Endothelial cell of umbilical vein (primary cell): ENCODE measurements around the gene TXNL4A. TPM values are rescaled to one million over a fixed set of nuclear protein-coding genes. Genes with fewer than 3 reads are reported as not detected.

ENCODE experiments used
- BruUV-seq: library from RNA; stranded (reverse); fragments of 400-500 nt; replicated peaks from 2 replicates; lab custom pipeline; 2021; lab: Mats Ljungman, UMichigan
- CTCF ChIA-PET: fragments of 300-600, 350-600 bp; sonication (Branson Sonifier 250); formaldehyde crosslinking; loops from one replicate; lab custom pipeline; 2021; ENCODE audit warnings: antibody characterized with exemption, inconsistent platforms; lab: Charles Lee
- POLR2A ChIA-PET: fragments of 300-600, 350-600 bp; sonication (Branson Sonifier 250); formaldehyde crosslinking; loops from one replicate; lab custom pipeline; 2021; ENCODE audit warnings: antibody characterized with exemption, inconsistent platforms; lab: Charles Lee
- DNase-seq: peaks from one replicate; pipeline ENCODE4 v3.0.0-alpha.2; 2011; ENCODE audit warnings: low read depth, low spot score
- FAIRE-seq: peaks from 2 replicates; lab custom pipeline; 2011; peaks lifted over from hg19 to GRCh38; lab: Jason Lieb, UNC
- H2AFZ ChIP-seq: 2 replicates; pipeline ENCODE4 v1.6.0; 2012; ENCODE audit warnings: low read depth, low read length, control low read depth, inconsistent platforms
- H3K27ac ChIP-seq: 2 replicates; pipeline ENCODE4 v1.5.1; 2011; ENCODE audit warnings: low read depth, mild to moderate bottlenecking, control low read depth, low read length, moderate library complexity; ENCODE audit not compliant: insufficient read depth
- H3K27me3 ChIP-seq, 2 experiments: 2 replicates each; pipeline versions ENCODE4 v1.6.0 to v1.6.1; 2011; ENCODE audit warnings: low read length in 2 of 2, mixed read lengths in 1 of 2; ENCODE audit not compliant: control insufficient read depth in 2 of 2, insufficient read depth in 2 of 2
- H3K36me3 ChIP-seq, 2 experiments: 2 replicates in 1 of 2; 3 replicates in 1 of 2; pipeline ENCODE4 v1.5.1; 2011; ENCODE audit warnings: low read length in 2 of 2, mild to moderate bottlenecking in 1 of 2, moderate library complexity in 1 of 2; ENCODE audit not compliant: control insufficient read depth in 2 of 2, insufficient read depth in 2 of 2; ENCODE audit errors: extremely low read depth in 1 of 2
- H3K4me1 ChIP-seq: 3 replicates; pipeline ENCODE4 v1.5.1; 2011; ENCODE audit warnings: mild to moderate bottlenecking, low read length; ENCODE audit not compliant: control insufficient read depth, insufficient read depth; ENCODE audit errors: extremely low read depth
- H3K4me2 ChIP-seq: 2 replicates; pipeline ENCODE4 v1.6.1; 2011; ENCODE audit warnings: low read length, control low read depth, mixed read lengths; ENCODE audit not compliant: insufficient read depth
- H3K4me3 ChIP-seq, 3 experiments: fragments of 200-600 bp in 1 of 3; sonication (generic), shearing (Covaris generic) in 1 of 3; replicated peaks in 1 of 3; 2 replicates each; pipeline ENCODE4 v1.5.1; 2011 to 2016; ENCODE audit warnings: control low read depth in 3 of 3, low read length in 3 of 3, mild to moderate bottlenecking in 2 of 3, inconsistent platforms in 1 of 3, low read depth in 1 of 3, moderate library complexity in 1 of 3; ENCODE audit not compliant: insufficient read depth in 1 of 3
- H3K79me2 ChIP-seq: 2 replicates; pipeline ENCODE4 v1.6.0; 2012; ENCODE audit warnings: low read length, inconsistent platforms; ENCODE audit not compliant: control insufficient read depth, insufficient read depth
- H3K9ac ChIP-seq: replicated peaks from 2 replicates; pipeline ENCODE3; 2011; ENCODE audit warnings: low read length, control low read depth; ENCODE audit not compliant: insufficient read depth; ENCODE audit errors: extremely low read depth
- H3K9me1 ChIP-seq: replicated peaks from 3 replicates; pipeline ENCODE4 v1.6.0; 2011; ENCODE audit warnings: mild to moderate bottlenecking, low read length; ENCODE audit not compliant: control insufficient read depth, insufficient read depth; ENCODE audit errors: extremely low read depth
- H3K9me3 ChIP-seq: replicated peaks from 2 replicates; pipeline ENCODE4 v1.5.1; 2012; ENCODE audit warnings: low read length, inconsistent platforms; ENCODE audit not compliant: control insufficient read depth, insufficient read depth
- H4K20me1 ChIP-seq: replicated peaks from 2 replicates; pipeline ENCODE3; 2011; ENCODE audit warnings: mild to moderate bottlenecking, low read length; ENCODE audit not compliant: control insufficient read depth, insufficient read depth; ENCODE audit errors: extremely low read depth
- EZH2 ChIP-seq: IDR thresholded peaks from 2 replicates; pipeline ENCODE4 v1.6.1; 2012; ENCODE audit warnings: borderline replicate concordance, low read depth, mild to moderate bottlenecking, moderate library complexity, low read length, inconsistent platforms; ENCODE audit not compliant: severe bottlenecking
- FOS ChIP-seq: IDR thresholded peaks from 2 replicates; pipeline ENCODE4 v1.6.1; 2011; ENCODE audit warnings: mild to moderate bottlenecking, low read length, moderate library complexity, borderline replicate concordance; ENCODE audit not compliant: insufficient read depth
- GATA2 ChIP-seq: IDR thresholded peaks from 2 replicates; pipeline ENCODE4 v1.7.0; 2011; ENCODE audit warnings: low read depth, mild to moderate bottlenecking, moderate library complexity, mixed read lengths, low read length; ENCODE audit not compliant: insufficient read length, insufficient read depth
- JUN ChIP-seq: IDR thresholded peaks from 2 replicates; pipeline ENCODE4 v1.6.1; 2011; ENCODE audit warnings: borderline replicate concordance, low read depth; ENCODE audit not compliant: insufficient read length, insufficient read depth
- POLR2A ChIP-seq: IDR thresholded peaks from 2 replicates; pipeline ENCODE4 v1.6.1; 2012; ENCODE audit warnings: low read depth, mild to moderate bottlenecking, control low read depth, low read length
- dilution Hi-C: fragments of 300-500 bp; cut with MboI; formaldehyde crosslinking; loops from one replicate; pipeline ENCODE4 v1.15.0; 2019; ENCODE audit warnings: low sequenced_read_pairs; ENCODE audit not compliant: extremely low pct_ligation_motif_present
- intact Hi-C: fragments of 100-400 bp; cut with micrococcal nuclease; formaldehyde crosslinking; loops from one replicate; pipeline ENCODE4 v1.10.0; 2022
- polyA plus RNA-seq, 4 experiments: library from polyadenylated mRNA; depleted of rRNA in 3 of 4; stranded (reverse) in 3 of 4; unstranded in 1 of 4; fragments of >200 nt; gene quantifications; 2 replicates each; pipeline versions ENCODE4 v1.2.1 to v1.2.3, GENCODE V29; 2011 to 2012; ENCODE audit warnings: missing spikeins in 1 of 4
- total RNA-seq: library from RNA; stranded (reverse); gene quantifications from 2 replicates; pipeline ENCODE4 v1.2.3, GENCODE V29; 2021
- TF ChIP-seq, protein P1 (sequence below), 2 donors: IDR thresholded peaks; 1 replicate in 1 of 2; 2 replicates in 1 of 2; pipeline ENCODE4 v1.5.1; 2011; ENCODE audit warnings: low read length in 2 of 2, mild to moderate bottlenecking in 2 of 2, moderate library complexity in 2 of 2, control low read depth in 1 of 2, inconsistent platforms in 1 of 2, low read depth in 1 of 2; ENCODE audit not compliant: insufficient read depth in 1 of 2; ENCODE audit errors: extremely low read depth in 1 of 2

The TXNL4A gene
- total and polyA plus RNA-seq, 2 donors (not counting 3 experiments of a cell fraction or from before 2014, with no cell fraction given), result 148 to 172 TPM

DNA sequence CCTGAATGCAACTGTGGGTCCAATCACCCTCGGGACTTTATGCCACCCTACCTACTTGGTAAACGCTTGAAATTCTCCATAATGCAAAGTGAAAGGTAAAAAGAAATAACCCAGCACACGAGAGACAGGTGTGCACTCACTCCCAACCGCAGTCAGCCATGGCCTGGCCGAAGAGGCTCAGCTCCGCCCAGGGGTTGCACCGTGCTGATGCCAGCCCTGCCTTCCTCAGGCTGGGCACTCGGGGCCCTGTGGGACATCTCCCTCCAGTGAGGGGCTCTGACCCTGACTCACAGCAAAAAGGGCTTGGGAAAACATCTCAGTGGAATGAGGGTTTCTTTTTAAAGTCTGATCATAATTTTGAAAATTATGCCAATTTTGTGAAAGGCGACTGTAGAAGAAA, 50.2 kb downstream of the TXNL4A start:
- Histone ChIP-seq H2AFZ (no peak overlapping the region), H3K36me3 (peaks cover 4 to 28% of the 10 kb centered on the region in 2 experiments), H4K20me1 (no peaks in the 10 kb centered on the region), H3K4me1 (no peaks in the 10 kb centered on the region), H3K79me2 (peaks cover 28% of the 10 kb centered on the region), H3K4me2 (no peak overlapping the region), H3K27ac (no peak overlapping the region), H3K27me3 (no peaks in the 10 kb centered on the region), H3K9me1 (no peaks in the 10 kb centered on the region), H3K9ac (no peak overlapping the region), H3K4me3 (no peak overlapping the region), H3K9me3 (no peaks in the 10 kb centered on the region)
- no peak for FAIRE-seq
- no TSS peak for BruUV-seq
- intact Hi-C loops (no loop called here), dilution Hi-C loops (no loop called here)
- no peak for DNase-seq
- CTCF ChIA-PET, result no interaction called here
- TF ChIP-seq GATA2 (no peak), POLR2A (no peak), FOS (no peak), JUN (no peak), EZH2 (no peak)
- TF ChIP-seq, protein P1, sequence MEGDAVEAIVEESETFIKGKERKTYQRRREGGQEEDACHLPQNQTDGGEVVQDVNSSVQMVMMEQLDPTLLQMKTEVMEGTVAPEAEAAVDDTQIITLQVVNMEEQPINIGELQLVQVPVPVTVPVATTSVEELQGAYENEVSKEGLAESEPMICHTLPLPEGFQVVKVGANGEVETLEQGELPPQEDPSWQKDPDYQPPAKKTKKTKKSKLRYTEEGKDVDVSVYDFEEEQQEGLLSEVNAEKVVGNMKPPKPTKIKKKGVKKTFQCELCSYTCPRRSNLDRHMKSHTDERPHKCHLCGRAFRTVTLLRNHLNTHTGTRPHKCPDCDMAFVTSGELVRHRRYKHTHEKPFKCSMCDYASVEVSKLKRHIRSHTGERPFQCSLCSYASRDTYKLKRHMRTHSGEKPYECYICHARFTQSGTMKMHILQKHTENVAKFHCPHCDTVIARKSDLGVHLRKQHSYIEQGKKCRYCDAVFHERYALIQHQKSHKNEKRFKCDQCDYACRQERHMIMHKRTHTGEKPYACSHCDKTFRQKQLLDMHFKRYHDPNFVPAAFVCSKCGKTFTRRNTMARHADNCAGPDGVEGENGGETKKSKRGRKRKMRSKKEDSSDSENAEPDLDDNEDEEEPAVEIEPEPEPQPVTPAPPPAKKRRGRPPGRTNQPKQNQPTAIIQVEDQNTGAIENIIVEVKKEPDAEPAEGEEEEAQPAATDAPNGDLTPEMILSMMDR (IDR thresholded peaks at IDR 0.05; ENCODE audit: extremely low read depth in 1 of 2, insufficient read depth in 1 of 2, low read depth in 1 of 2, low read length in 2 of 2), result no peak
- POLR2A ChIA-PET, result no interaction called here
